Body of pancreas (tissue), 4 donors: ENCODE data around the gene ALDH1L2. TPM values are rescaled to one million over a fixed set of nuclear protein-coding genes. Genes with fewer than 3 reads are reported as not detected.

Experiments
- ATAC-seq: fragments of 150-250 bp; one replicate; pipeline ENCODE4 v1.9.1; 2016
- DNase-seq, 4 donors: peaks; one replicate each; pipeline ENCODE4 v3.0.0-alpha.2; 2019
- H3K27ac ChIP-seq, 4 donors: fragments of 200-600 bp; sonication (generic); 1 replicate in 3 of 4; 2 replicates in 1 of 4; pipeline versions ENCODE4 v1.5.1 to v1.6.1; 2016 to 2019; ENCODE audit warnings: mild to moderate bottlenecking in 1 of 4, mixed read lengths in 1 of 4, moderate library complexity in 1 of 4
- H3K27me3 ChIP-seq, 2 donors: fragments of 200-600 bp; sonication (generic); one replicate each; pipeline ENCODE4 v1.6.0; 2016; ENCODE audit warnings: mild to moderate bottlenecking in 1 of 2
- H3K36me3 ChIP-seq, 2 donors: fragments of 200-600 bp; sonication (generic); replicated peaks in 1 of 2; 2 replicates each; pipeline ENCODE4 v1.5.1; 2016; ENCODE audit warnings: low read depth in 2 of 2; ENCODE audit not compliant: insufficient read depth in 1 of 2
- H3K4me1 ChIP-seq: fragments of 200-600 bp; sonication (generic); one replicate; pipeline ENCODE4 v1.6.0; 2016
- H3K4me3 ChIP-seq, 2 donors: fragments of 200-600 bp; sonication (generic); 1 replicate in 1 of 2; 2 replicates in 1 of 2; pipeline ENCODE4 v1.5.1; 2016 to 2019
- H3K9me3 ChIP-seq, 3 donors: fragments of 200-600 bp; sonication (generic); 1 replicate in 2 of 3; 2 replicates in 1 of 3; pipeline ENCODE4 v1.5.1; 2016
- POLR2A ChIP-seq, 3 donors: fragments of 450-650 bp; IDR thresholded peaks; one replicate each; pipeline ENCODE4 v1.6.1; 2016; ENCODE audit warnings: antibody characterized with exemption in 3 of 3, mild to moderate bottlenecking in 2 of 3
- WGBS, 2 donors: methylation state at CpG; one replicate each; pipeline ENCODE4 v1.1.5; 2017; 5-methylcytosine and 5-hydroxymethylcytosine counted together
- intact Hi-C: fragments of 100-400 bp; cut with DNase I; formaldehyde crosslinking; loops from one replicate; pipeline ENCODE4 v1.15.1; 2023
- total RNA-seq, 2 donors: library from RNA; depleted of rRNA; stranded (reverse); fragments of >200 nt; gene quantifications; one replicate each; pipeline ENCODE4 v1.1.0, GENCODE V29; 2016
- TF ChIP-seq, protein P1 (sequence below), 7 experiments: fragments of 450-650 bp in 4 of 7; fragments of 200-600 bp in 3 of 7; sonication (generic) in 3 of 7; IDR thresholded peaks; one replicate each; pipeline ENCODE4 v1.5.1; 2016 to 2019; ENCODE audit warnings: antibody characterized with exemption in 7 of 7

The ALDH1L2 gene
- total RNA-seq, 2 donors from 2014 or later, result 31.1 to 71.2 TPM

DNA sequence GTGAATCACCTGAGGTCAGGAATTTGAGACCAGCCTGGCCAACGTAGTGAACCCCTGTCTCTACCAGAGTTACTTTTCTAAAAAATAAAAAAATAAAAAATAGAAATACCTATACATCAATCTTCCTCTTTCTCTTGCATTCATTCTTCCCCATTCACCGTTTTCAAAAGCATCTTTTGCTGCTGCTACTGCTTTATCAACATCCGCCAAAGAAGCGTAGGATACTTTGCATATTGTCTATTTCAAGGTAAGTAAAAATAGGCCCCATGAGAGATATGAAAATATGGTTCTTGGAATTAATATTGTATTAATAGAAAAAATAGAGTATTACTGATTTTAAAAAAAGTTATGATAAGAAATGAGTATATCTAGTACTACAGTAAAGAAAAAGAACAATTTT lies 32.3 kb downstream of the ALDH1L2 start:
- no peak for DNase-seq
- no peak overlapping the region for H3K4me3 ChIP-seq
- intact Hi-C loops, result loop anchor here (5.0 kb wide), 1 partner anchor 670 kb away; no protein-coding TSS in a partner anchor
- no peaks in the 10 kb centered on the region for H3K27me3 ChIP-seq
- TF ChIP-seq, protein P1, sequence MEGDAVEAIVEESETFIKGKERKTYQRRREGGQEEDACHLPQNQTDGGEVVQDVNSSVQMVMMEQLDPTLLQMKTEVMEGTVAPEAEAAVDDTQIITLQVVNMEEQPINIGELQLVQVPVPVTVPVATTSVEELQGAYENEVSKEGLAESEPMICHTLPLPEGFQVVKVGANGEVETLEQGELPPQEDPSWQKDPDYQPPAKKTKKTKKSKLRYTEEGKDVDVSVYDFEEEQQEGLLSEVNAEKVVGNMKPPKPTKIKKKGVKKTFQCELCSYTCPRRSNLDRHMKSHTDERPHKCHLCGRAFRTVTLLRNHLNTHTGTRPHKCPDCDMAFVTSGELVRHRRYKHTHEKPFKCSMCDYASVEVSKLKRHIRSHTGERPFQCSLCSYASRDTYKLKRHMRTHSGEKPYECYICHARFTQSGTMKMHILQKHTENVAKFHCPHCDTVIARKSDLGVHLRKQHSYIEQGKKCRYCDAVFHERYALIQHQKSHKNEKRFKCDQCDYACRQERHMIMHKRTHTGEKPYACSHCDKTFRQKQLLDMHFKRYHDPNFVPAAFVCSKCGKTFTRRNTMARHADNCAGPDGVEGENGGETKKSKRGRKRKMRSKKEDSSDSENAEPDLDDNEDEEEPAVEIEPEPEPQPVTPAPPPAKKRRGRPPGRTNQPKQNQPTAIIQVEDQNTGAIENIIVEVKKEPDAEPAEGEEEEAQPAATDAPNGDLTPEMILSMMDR (IDR thresholded peaks at IDR 0.05), result no peak
- TF ChIP-seq POLR2A (IDR thresholded peaks at IDR 0.05), result no peak
- no peak for ATAC-seq
- WGBS, 2 donors, result 82 to 86% methylated on average over 4 of the region's 4 CpGs
- no peaks in the 10 kb centered on the region for H3K9me3 ChIP-seq
- H3K27ac ChIP-seq, result no peak overlapping the region
- H3K36me3 ChIP-seq, result peaks cover 8 to 19% of the 10 kb centered on the region in 2 donors
- H3K4me1 ChIP-seq, result no peaks in the 10 kb centered on the region

DNA sequence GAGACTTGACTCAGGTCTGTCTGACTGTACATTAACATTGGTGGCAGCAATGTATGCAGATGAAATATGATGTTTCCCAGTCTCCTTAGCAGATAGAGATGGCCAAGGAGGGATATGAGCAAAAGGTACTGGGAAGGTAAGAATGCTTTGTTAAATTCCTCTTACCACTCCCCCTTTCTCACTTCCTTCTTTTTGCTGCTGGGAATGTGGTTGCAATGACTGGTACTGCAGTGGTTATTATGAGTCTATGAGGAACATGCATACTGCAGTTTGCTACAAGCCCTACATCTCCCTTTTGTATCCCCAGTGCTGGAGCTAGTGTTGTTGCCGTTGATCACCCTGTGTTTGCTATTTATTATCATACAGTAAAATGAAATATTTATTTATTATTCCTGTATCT lies 35.9 kb downstream of the ALDH1L2 start:
- Histone ChIP-seq H3K4me3 (no peak overlapping the region), H3K4me1 (no peaks in the 10 kb centered on the region), H3K9me3 (no peaks in the 10 kb centered on the region), H3K27ac (no peak overlapping the region), H3K27me3 (no peaks in the 10 kb centered on the region), H3K36me3 (peaks cover 8 to 23% of the 10 kb centered on the region in 2 donors)
- DNase-seq (no peak), ATAC-seq (no peak)
- WGBS, 2 donors, result 93 to 95% methylated on average over 1 of the region's 1 CpG
- TF ChIP-seq, protein P1 (IDR thresholded peaks at IDR 0.05), result no peak
- TF ChIP-seq POLR2A (IDR thresholded peaks at IDR 0.05), result no peak
- intact Hi-C loops, result no loop called here

DNA sequence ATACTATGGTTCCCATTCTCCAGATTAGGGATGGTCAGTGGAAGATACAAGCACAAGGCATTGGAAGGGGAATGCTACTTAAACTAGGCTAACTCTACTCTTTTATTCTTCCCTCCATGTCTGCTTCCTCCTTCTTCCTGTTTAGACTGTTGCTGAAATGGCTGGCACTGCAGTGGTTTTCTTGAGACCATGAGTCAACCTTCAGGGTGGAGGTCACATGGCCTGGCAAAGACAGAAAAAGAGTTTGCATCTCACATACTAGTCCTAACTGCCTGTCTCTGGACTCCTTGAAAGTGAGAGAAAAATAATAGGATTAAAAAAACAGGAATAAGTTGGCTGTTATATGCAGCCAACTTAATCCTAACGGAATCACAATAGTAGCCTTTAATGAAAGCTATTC lies 37.0 kb downstream of the ALDH1L2 start:
- Histone ChIP-seq H3K4me1 (no peaks in the 10 kb centered on the region), H3K27me3 (no peaks in the 10 kb centered on the region), H3K9me3 (no peaks in the 10 kb centered on the region), H3K27ac (no peak overlapping the region), H3K4me3 (no peak overlapping the region), H3K36me3 (peaks cover 8 to 23% of the 10 kb centered on the region in 2 donors)
- TF ChIP-seq, protein P1 (IDR thresholded peaks at IDR 0.05), result no peak
- TF ChIP-seq POLR2A (IDR thresholded peaks at IDR 0.05), result no peak
- intact Hi-C loops, result no loop called here
- WGBS, 2 donors, result 96 to 100% methylated on average over 1 of the region's 1 CpG
- ATAC-seq (no peak), DNase-seq (no peak)

DNA sequence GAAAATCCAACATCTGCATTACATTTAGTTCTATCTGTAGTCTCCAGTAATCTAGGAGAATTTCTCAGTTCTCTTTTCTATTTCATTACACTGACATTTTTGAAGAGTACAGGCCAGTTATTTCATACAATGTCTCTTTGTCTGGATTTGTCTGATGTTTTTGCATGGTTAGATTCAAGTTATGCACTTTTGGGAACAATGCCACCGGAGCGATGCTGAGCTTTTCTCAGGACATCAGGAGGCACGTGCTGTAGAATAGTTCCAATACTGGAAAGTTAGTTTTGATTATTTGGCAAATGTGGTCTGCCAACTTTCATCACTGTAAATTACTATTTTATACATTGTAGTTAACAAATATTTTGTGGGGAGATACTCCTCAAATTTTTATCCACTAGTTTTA lies 43.1 kb downstream of the ALDH1L2 start:
- Histone ChIP-seq H3K36me3 (peaks cover 3 to 7% of the 10 kb centered on the region in 2 donors), H3K27ac (no peak overlapping the region), H3K9me3 (no peaks in the 10 kb centered on the region), H3K4me3 (no peak overlapping the region), H3K27me3 (no peaks in the 10 kb centered on the region), H3K4me1 (no peaks in the 10 kb centered on the region)
- 59 to 68% methylated on average over 3 of the region's 3 CpGs for WGBS, 2 donors
- DNase-seq (no peak), ATAC-seq (no peak)
- TF ChIP-seq POLR2A (IDR thresholded peaks at IDR 0.05), result no peak
- TF ChIP-seq, protein P1 (IDR thresholded peaks at IDR 0.05), result no peak
- intact Hi-C loops, result no loop called here

DNA sequence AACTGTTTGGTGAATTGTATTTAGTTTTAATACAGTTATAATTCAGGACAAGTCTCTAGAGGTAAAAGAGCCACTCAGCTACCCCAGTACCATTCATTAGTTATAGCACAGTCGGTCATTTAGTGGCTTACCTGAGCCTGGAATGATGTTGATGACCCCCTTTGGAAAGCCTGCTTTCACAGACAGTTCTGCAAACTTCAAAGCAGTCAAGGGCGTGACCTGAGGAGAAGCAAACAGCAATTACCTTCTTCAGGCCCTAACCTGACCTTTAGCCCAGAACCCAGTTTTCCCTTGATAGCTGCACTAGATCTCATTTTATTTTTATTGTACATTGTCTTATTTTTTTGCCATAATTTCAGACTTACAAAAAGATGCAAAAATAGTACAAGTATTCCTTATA lies 43.8 kb downstream of the ALDH1L2 start:
- intact Hi-C loops, result no loop called here
- Histone ChIP-seq H3K36me3 (peaks cover 3 to 7% of the 10 kb centered on the region in 2 donors), H3K27me3 (no peaks in the 10 kb centered on the region), H3K9me3 (no peaks in the 10 kb centered on the region), H3K27ac (no peak overlapping the region), H3K4me3 (no peak overlapping the region), H3K4me1 (no peaks in the 10 kb centered on the region)
- no peak for ATAC-seq
- no peak for DNase-seq
- TF ChIP-seq, protein P1 (IDR thresholded peaks at IDR 0.05), result no peak
- no peak for TF ChIP-seq POLR2A (IDR thresholded peaks at IDR 0.05)
- WGBS, 2 donors, result 63 to 65% methylated on average over 2 of the region's 2 CpGs
